K562 (cell line): ENCODE measurements around the gene TRAF5. TPM values are rescaled to one million over a fixed set of nuclear protein-coding genes. Genes with fewer than 3 reads are reported as not detected.

Experiments
- ATAC-seq: fragments of 200-7000 bp; cut with Tn5 transposase; 3 replicates; pipeline ENCODE4 v1.9.1; 2020; ENCODE audit warnings: moderate library complexity
- BruUV-seq: library from RNA; stranded (reverse); fragments of 400-500 nt; replicated peaks from 2 replicates; lab custom pipeline; 2021; lab: Mats Ljungman, UMichigan
- CTCF ChIA-PET: fragments of 300-600 bp; formaldehyde crosslinking; extraction: SDS; loops from one replicate; lab custom pipeline; 2021; ENCODE audit warnings: low intra/inter-chr PET ratio; lab: Yijun Ruan, JAX
- POLR2A ChIA-PET: fragments of 300-600, 350-650 bp; sonication (Branson Sonifier 250); formaldehyde crosslinking; extraction: SDS; loops from one replicate; lab custom pipeline; 2021; ENCODE audit warnings: antibody characterized with exemption, inconsistent platforms; lab: Yijun Ruan, JAX
- DNase-seq, 4 experiments: peaks; one replicate each; pipeline versions ENCODE4 v3.0.0 to v3.0.0-alpha.2; 2011 to 2018; ENCODE audit warnings: low spot score in 3 of 4, mixed read lengths in 3 of 4; ENCODE audit errors: extremely low read depth in 1 of 4
- FAIRE-seq: peaks from 2 replicates; lab custom pipeline; 2011; peaks lifted over from hg19 to GRCh38; lab: Jason Lieb, UNC
- H2AFZ ChIP-seq: 2 replicates; pipeline ENCODE4 v1.6.0; 2011; ENCODE audit warnings: low read depth, low read length, control low read depth, inconsistent platforms
- H3K27ac ChIP-seq: fragments of 200-600 bp; 3 replicates; pipeline ENCODE4 v1.8.0; 2011; ENCODE audit warnings: low read depth, mild to moderate bottlenecking, control low read depth, inconsistent platforms, low read length, moderate library complexity, mixed read lengths; ENCODE audit errors: extremely low read depth
- H3K27me3 ChIP-seq, 2 experiments: fragments of 300-600 bp in 1 of 2; 2 replicates in 1 of 2; 3 replicates in 1 of 2; pipeline versions ENCODE4 v1.6.0 to v1.8.0; 2011; ENCODE audit warnings: inconsistent platforms in 2 of 2, low read length in 2 of 2, mild to moderate bottlenecking in 1 of 2, mixed read lengths in 1 of 2, moderate library complexity in 1 of 2; ENCODE audit not compliant: control insufficient read depth in 2 of 2, insufficient read depth in 2 of 2
- H3K36me3 ChIP-seq: fragments of 300-600 bp; 3 replicates; pipeline ENCODE4 v1.8.0; 2011; ENCODE audit warnings: mild to moderate bottlenecking, low read length, inconsistent platforms; ENCODE audit not compliant: control insufficient read depth, insufficient read depth
- H3K4me1 ChIP-seq, 2 experiments: fragments of 200-600 bp in 1 of 2; replicated peaks in 1 of 2; 2 replicates in 1 of 2; 3 replicates in 1 of 2; pipeline versions ENCODE4 v1.5.1 to v1.8.0; 2011; ENCODE audit warnings: inconsistent platforms in 2 of 2, low read length in 2 of 2, mild to moderate bottlenecking in 1 of 2, mixed read lengths in 1 of 2, moderate library complexity in 1 of 2; ENCODE audit not compliant: control insufficient read depth in 2 of 2, insufficient read depth in 2 of 2
- H3K4me2 ChIP-seq: 2 replicates; pipeline ENCODE4 v1.6.1; 2011; ENCODE audit warnings: low read length, control low read depth, inconsistent platforms, mixed read lengths; ENCODE audit not compliant: insufficient read depth
- H3K4me3 ChIP-seq: fragments of 200-600 bp; sonication (generic), shearing (Covaris generic); 2 replicates; pipeline ENCODE4 v1.5.1; 2016; ENCODE audit warnings: control low read depth, inconsistent platforms
- H3K79me2 ChIP-seq: fragments of 200-600 bp; 3 replicates; pipeline ENCODE4 v1.8.0; 2011; ENCODE audit warnings: low read length, inconsistent platforms; ENCODE audit not compliant: control insufficient read depth, insufficient read depth
- H3K9ac ChIP-seq, 2 experiments: 2 replicates each; pipeline versions ENCODE4 v1.6.0 to v1.6.1; 2011; ENCODE audit warnings: low read depth in 2 of 2, low read length in 2 of 2, control low read depth in 1 of 2, inconsistent platforms in 1 of 2, mild to moderate bottlenecking in 1 of 2, mixed read lengths in 1 of 2; ENCODE audit not compliant: insufficient read depth in 1 of 2
- H3K9me1 ChIP-seq: one replicate; pipeline ENCODE4 v1.6.0; 2011; ENCODE audit warnings: inconsistent platforms, mild to moderate bottlenecking, low read length, moderate library complexity; ENCODE audit not compliant: control insufficient read depth, insufficient read depth
- H3K9me3 ChIP-seq: replicated peaks from 2 replicates; pipeline ENCODE4 v1.5.1; 2011; ENCODE audit warnings: low read depth, low read length, inconsistent platforms; ENCODE audit not compliant: control insufficient read depth, insufficient read depth
- H4K20me1 ChIP-seq: replicated peaks from 2 replicates; pipeline ENCODE4 v1.6.1; 2011; ENCODE audit warnings: low read length, inconsistent platforms, mixed read lengths; ENCODE audit not compliant: control insufficient read depth, insufficient read depth
- CEBPB ChIP-seq: fragments of 450-650 bp; IDR thresholded peaks from 2 replicates; pipeline ENCODE4 v1.6.1; 2016; ENCODE audit warnings: missing genetic modification characterization, missing compliant biosample characterization
- FOSL1 ChIP-seq: fragments of 200-800 bp; sonication (Bioruptor generic); conservative IDR thresholded peaks from 2 replicates; pipeline ENCODE4 v1.6.1; 2016; ENCODE audit warnings: missing genetic modification characterization, missing compliant biosample characterization
- MEF2A ChIP-seq: IDR thresholded peaks from 2 replicates; pipeline ENCODE4 v1.6.1; 2011; ENCODE audit warnings: low read depth, mild to moderate bottlenecking, low read length, moderate library complexity; ENCODE audit not compliant: control insufficient read depth
- MLLT1 ChIP-seq, 2 experiments: fragments of 450-650 bp; IDR thresholded peaks; 2 replicates each; pipeline ENCODE4 v1.6.1; 2016
- NR3C1 ChIP-seq: sonication (generic); formaldehyde crosslinking; IDR thresholded peaks from 2 replicates; pipeline ENCODE4 v1.8.1; 2022; ENCODE audit warnings: missing genetic modification reagents
- SRSF9 ChIP-seq: fragments of 200-400 bp; formaldehyde crosslinking; IDR thresholded peaks from 2 replicates; pipeline ENCODE4 v1.6.1; 2017; ENCODE audit warnings: low read depth, low read length, borderline replicate concordance
- ZNF324 ChIP-seq: fragments of 250-450 bp; sonication (Bioruptor Pico); IDR thresholded peaks from 2 replicates; pipeline ENCODE4 v1.4.0; 2020; ENCODE audit warnings: mild to moderate bottlenecking
- ZNF511 ChIP-seq: sonication (generic); formaldehyde crosslinking; IDR thresholded peaks from 2 replicates; pipeline ENCODE4 v1.8.0; 2022; ENCODE audit warnings: mild to moderate bottlenecking, missing genetic modification reagents
- ZNF561 ChIP-seq: fragments of 450-650 bp; formaldehyde crosslinking; conservative IDR thresholded peaks from 2 replicates; pipeline ENCODE4 v1.4.0; 2020; ENCODE audit warnings: mild to moderate bottlenecking, moderate library complexity
- WGBS: fragments of 100-300 bp; shearing (Covaris generic); methylation state at CpG from one replicate; pipeline ENCODE4 v1.1.6; 2016; ENCODE audit warnings: low coverage, mixed read lengths; ENCODE audit not compliant: insufficient coverage; ENCODE audit errors: missing lambda C conversion rate; 5-methylcytosine and 5-hydroxymethylcytosine counted together
- in situ Hi-C: fragments of 300-500 bp; cut with MboI; formaldehyde crosslinking; loops from 4 replicates; pipeline ENCODE4 v1.15.0; 2018; ENCODE audit warnings: inconsistent platforms, mixed read lengths
- intact Hi-C: fragments of 100-400 bp; cut with micrococcal nuclease; formaldehyde crosslinking; loops from 2 replicates; pipeline ENCODE4 v1.14.2; 2022
- polyA plus RNA-seq, 8 experiments: library from polyadenylated mRNA; depleted of rRNA in 4 of 8; stranded (reverse) in 5 of 8; unstranded in 3 of 8; fragments of >200 nt; fragmentation: Nextera tagmentation in 2 of 8; fragmentation: Illumina TruSeq in 1 of 8; extraction: Ambion mirVana in 2 of 8; extraction: Trizol in 1 of 8; gene quantifications; 2 replicates each; pipeline versions ENCODE4 v1.2.1 to v1.2.3, GENCODE V29; 2011 to 2014; ENCODE audit warnings: inconsistent platforms in 1 of 8, missing spikeins in 1 of 8
- total RNA-seq, 7 experiments: library from RNA; depleted of rRNA in 6 of 7; stranded (reverse); fragments of >200 nt in 6 of 7; fragmentation: Illumina TruSeq in 2 of 7; extraction: Trizol in 2 of 7; gene quantifications; 2 replicates each; pipeline versions ENCODE4 v1.2.1 to v1.2.3, GENCODE V29; 2011 to 2021; ENCODE audit warnings: low replicate concordance in 1 of 7

Gene TRAF5
- total and polyA plus RNA-seq, 9 of the 15 experiments (the other 6 are each of a cell fraction or from before 2014, with no cell fraction given): 2.0 to 9.3 (median 5.3) TPM

- TF ChIP-seq MLLT1 (IDR thresholded peaks at IDR 0.05): no peak
- TF ChIP-seq SRSF9: no peak
- no peak for TF ChIP-seq MEF2A
Observed at GRCh38 chr1:211356723-211357407, 30.2 kb downstream of the TRAF5 start (continued).

GRCh38 chr1:211358685-211359084 lies 32.1 kb downstream of the TRAF5 start:
- peaks cover 0 to 4% of the 10 kb centered on the region in 2 experiments; a peak in 2 of 5 replicates for H3K4me1 ChIP-seq
- no peak overlapping the region for H2AFZ ChIP-seq
- H3K9me3 ChIP-seq: no peaks in the 10 kb centered on the region
- no peak overlapping the region for H3K9ac ChIP-seq
- H3K27ac ChIP-seq: no peak overlapping the region
- CTCF ChIA-PET: interaction anchor here (0.6 kb wide), 1 partner anchor 105 kb away, joined by 3 read pairs; no protein-coding TSS in a partner anchor
- FAIRE-seq: no peak
- DNase-seq: no peak
- H3K36me3 ChIP-seq: peaks cover 9% of the 10 kb centered on the region; the same call in 1 of the 3 replicates
- in situ Hi-C loops: no loop called here
- H3K27me3 ChIP-seq: no peaks in the 10 kb centered on the region
- H3K4me3 ChIP-seq: no peak overlapping the region
- no peaks in the 10 kb centered on the region for H4K20me1 ChIP-seq
- no peaks in the 10 kb centered on the region for H3K9me1 ChIP-seq
- no peak for TF ChIP-seq ZNF561 (CRISPR knock-in tag)
- TF ChIP-seq FOSL1 (tag): no peak
- TF ChIP-seq NR3C1 (CRISPR knock-in tag): no peak
- TF ChIP-seq CEBPB: 0 out of 2 replicates have a peak, but pooled peaks have one; percentile 1
- TF ChIP-seq ZNF511 (CRISPR knock-in tag): no peak
- no peak for TF ChIP-seq ZNF324 (CRISPR knock-in tag)
- H3K79me2 ChIP-seq: no peaks in the 10 kb centered on the region
- no peak for ATAC-seq
- 100% methylated on average over 1 of the region's 1 CpG for WGBS
- no peak overlapping the region for H3K4me2 ChIP-seq
- intact Hi-C loops: no loop called here
- POLR2A ChIA-PET: interaction anchor here (2.1 kb wide), 1 partner anchor 10 kb away, joined by 8 read pairs; no protein-coding TSS in a partner anchor
- BruUV-seq: no TSS peak
